ENCODE measurements around the gene UBE2D3. TPM values are rescaled to one million over a fixed set of nuclear protein-coding genes. Genes with fewer than 3 reads are reported as not detected.

The UBE2D3 gene
- polyA plus RNA-seq, 1 donor from 2014 or later: 373 TPM

- Histone ChIP-seq H3K36me3 (ENCODE audit: insufficient read depth, low read length) (no peaks in the 10 kb centered on the region), H4K20me1 (ENCODE audit: insufficient read depth) (no peaks in the 10 kb centered on the region), H3F3A (ENCODE audit: insufficient read depth, low read length, poor library complexity, severe bottlenecking) (peaks cover 7% of the 10 kb centered on the region), H3K9ac (ENCODE audit: low read length) (no peak overlapping the region), H3K9me2 (ENCODE audit: insufficient read depth, low read length) (no peaks in the 10 kb centered on the region), H3K79me2 (replicated peaks; ENCODE audit: insufficient read depth, low read length) (no peaks in the 10 kb centered on the region), H2AFZ (ENCODE audit: low read depth, low read length) (no peak overlapping the region), H3K27ac (ENCODE audit: low read length) (no peak overlapping the region), H3K9me3 (ENCODE audit: low read length) (no peaks in the 10 kb centered on the region), H3K4me3 (ENCODE audit: low read length) (no peak overlapping the region), H3K27me3 (ENCODE audit: insufficient read depth, low read depth, low read length) (no peaks in the 10 kb centered on the region), H3K4me2 (ENCODE audit: low read length) (no peak overlapping the region)
- TF ChIP-seq CTCF (IDR thresholded peaks at IDR 0.05; ENCODE audit: poor library complexity, severe bottlenecking) (no peak), TAF1 (IDR thresholded peaks at IDR 0.05; ENCODE audit: low read depth) (no peak), RAD21 (conservative IDR thresholded peaks at IDR 0.05) (no peak), EP300 (conservative IDR thresholded peaks at IDR 0.05; ENCODE audit: poor library complexity, severe bottlenecking) (no peak), REST (IDR thresholded peaks at IDR 0.05; ENCODE audit: borderline replicate concordance) (no peak), MXI1 (conservative IDR thresholded peaks at IDR 0.05; ENCODE audit: poor library complexity, severe bottlenecking) (no peak), EZH2 (IDR thresholded peaks at IDR 0.05; ENCODE audit: borderline replicate concordance, insufficient read depth, low read length, poor library complexity, severe bottlenecking) (no peak)
Measured at GRCh38 chr4:102764901-102765300, 62.5 kb downstream of the UBE2D3 start.

GRCh38 chr4:102761906-102762305 is 65.4 kb downstream of the UBE2D3 start:
- Histone ChIP-seq H3K9me3 (ENCODE audit: low read length) (no peaks in the 10 kb centered on the region), H3K4me2 (ENCODE audit: low read length) (peak overlapping the region; percentile 46), H4K20me1 (ENCODE audit: insufficient read depth) (no peaks in the 10 kb centered on the region), H3K79me2 (replicated peaks; ENCODE audit: insufficient read depth, low read length) (peaks cover 19% of the 10 kb centered on the region), H3F3A (ENCODE audit: insufficient read depth, low read length, poor library complexity, severe bottlenecking) (peaks cover 7% of the 10 kb centered on the region), H3K4me3 (ENCODE audit: low read length) (peak overlapping the region; percentile 94), H3K9me2 (ENCODE audit: insufficient read depth, low read length) (no peaks in the 10 kb centered on the region), H3K27me3 (ENCODE audit: insufficient read depth, low read depth, low read length) (no peaks in the 10 kb centered on the region), H3K36me3 (ENCODE audit: insufficient read depth, low read length) (no peaks in the 10 kb centered on the region), H3K9ac (ENCODE audit: low read length) (peak overlapping the region; percentile 85), H3K27ac (ENCODE audit: low read length) (peak overlapping the region; percentile 80), H2AFZ (ENCODE audit: low read depth, low read length) (peak overlapping the region; percentile 82)
- no peak for TF ChIP-seq EP300 (conservative IDR thresholded peaks at IDR 0.05; ENCODE audit: poor library complexity, severe bottlenecking)
- no peak for TF ChIP-seq EZH2 (IDR thresholded peaks at IDR 0.05; ENCODE audit: borderline replicate concordance, insufficient read depth, low read length, poor library complexity, severe bottlenecking)
- no peak for TF ChIP-seq CTCF (IDR thresholded peaks at IDR 0.05; ENCODE audit: poor library complexity, severe bottlenecking)
- TF ChIP-seq TAF1 (IDR thresholded peaks at IDR 0.05; ENCODE audit: low read depth): no peak
- TF ChIP-seq RAD21 (conservative IDR thresholded peaks at IDR 0.05): no peak
- TF ChIP-seq POLR2AphosphoS5 (IDR thresholded peaks at IDR 0.05): no peak
- no peak for TF ChIP-seq SMC3 (conservative IDR thresholded peaks at IDR 0.05; ENCODE audit: poor library complexity)
- TF ChIP-seq MXI1 (conservative IDR thresholded peaks at IDR 0.05; ENCODE audit: poor library complexity, severe bottlenecking): no peak
- TF ChIP-seq REST (IDR thresholded peaks at IDR 0.05; ENCODE audit: borderline replicate concordance): no peak

Measured in neural cell (in vitro differentiated cells).